HAP-1 (cell line): Measurements from ENCODE around the gene MYH7.

Source experiments
- DNase-seq, 2 experiments: peaks; one replicate each; pipeline ENCODE4 v3.0.0-alpha.2; 2016 to 2020; ENCODE audit warnings: low spot score in 2 of 2
- H3K27me3 ChIP-seq: fragments of 250-450 bp; sonication (Bioruptor Pico); 2 replicates; pipeline ENCODE4 v1.5.1; 2020; ENCODE audit warnings: low read depth, mild to moderate bottlenecking, moderate library complexity
- H3K36me3 ChIP-seq: fragments of 250-450 bp; sonication (Bioruptor Pico); replicated peaks from 2 replicates; pipeline ENCODE4 v1.5.1; 2020; ENCODE audit warnings: mild to moderate bottlenecking
- H3K4me1 ChIP-seq: fragments of 250-450 bp; sonication (Bioruptor Pico); 2 replicates; pipeline ENCODE4 v1.5.1; 2020; ENCODE audit warnings: mild to moderate bottlenecking
- H3K4me3 ChIP-seq: fragments of 250-450 bp; sonication (Bioruptor Pico); 2 replicates; pipeline ENCODE4 v1.5.1; 2020; ENCODE audit warnings: mild to moderate bottlenecking, moderate library complexity
- H3K9me3 ChIP-seq: fragments of 250-450 bp; sonication (Bioruptor Pico); 2 replicates; pipeline ENCODE4 v1.5.1; 2020; ENCODE audit warnings: mild to moderate bottlenecking, moderate library complexity
- in situ Hi-C: fragments of 300-500 bp; cut with MboI; formaldehyde crosslinking; loops from 3 replicates; pipeline ENCODE4 v1.14.3; 2020; ENCODE audit warnings: low sequenced_read_pairs, inconsistent platforms, mixed read lengths

The MYH7 gene

DNA sequence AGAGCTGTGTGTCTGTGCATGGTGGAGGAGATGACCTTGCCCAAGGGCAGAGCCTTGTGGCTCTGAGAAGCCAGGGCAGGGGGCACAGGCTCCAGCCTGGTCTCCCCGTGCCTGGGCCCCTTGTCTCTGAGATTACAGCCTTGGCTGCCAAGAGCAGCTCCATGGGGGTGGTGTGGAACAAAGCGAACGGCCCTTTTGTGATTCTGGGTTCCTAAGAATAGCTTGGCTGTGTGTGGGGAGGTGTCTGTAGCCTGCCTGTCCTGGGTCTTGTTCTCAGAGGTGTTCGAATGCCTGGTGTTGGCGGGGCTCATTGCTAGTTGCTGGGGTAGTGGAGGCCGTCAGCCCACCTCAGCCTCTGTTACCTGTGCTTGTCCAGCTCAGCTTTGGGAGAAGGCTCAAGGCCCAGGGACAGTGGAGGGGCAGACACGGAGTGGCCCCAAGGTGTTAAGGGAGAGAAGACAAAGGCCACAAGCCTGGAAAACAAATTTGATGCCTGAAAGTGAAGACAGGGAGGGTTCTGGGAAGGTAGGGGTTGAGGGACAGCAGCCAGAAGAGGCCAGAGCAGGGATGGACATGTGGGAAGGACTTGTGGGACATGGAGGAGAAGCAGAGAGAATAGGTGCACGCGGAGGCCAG lies 7.4 kb upstream of the MYH7 start:
- Histone ChIP-seq H3K4me1 (no peaks in the 10 kb centered on the region), H3K4me3 (no peak overlapping the region), H3K9me3 (no peaks in the 10 kb centered on the region), H3K27me3 (no peaks in the 10 kb centered on the region), H3K36me3 (no peaks in the 10 kb centered on the region)
- in situ Hi-C loops, result no loop called here
- DNase-seq, result no peak

DNA sequence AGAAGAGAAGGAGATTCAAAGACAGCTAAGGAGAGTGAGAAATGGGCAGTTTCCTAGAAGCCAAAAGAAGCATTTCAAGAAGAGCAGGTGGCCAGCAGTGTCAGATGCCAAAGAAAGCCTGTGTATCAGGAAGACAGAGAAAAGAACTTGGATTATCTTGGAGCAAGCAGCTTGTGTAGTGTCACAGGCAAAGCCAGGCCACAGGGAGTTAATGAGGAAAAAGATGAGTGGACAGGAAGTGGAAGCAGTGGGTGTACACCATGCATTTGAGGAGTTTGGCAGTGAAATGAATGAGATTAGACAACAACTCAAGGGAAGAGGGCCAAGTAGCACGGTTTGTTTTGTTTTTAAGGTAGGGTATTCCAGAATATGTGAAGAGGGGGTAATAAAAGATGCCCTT lies 5.6 kb upstream of the MYH7 start:
- Histone ChIP-seq H3K27me3 (no peaks in the 10 kb centered on the region), H3K4me1 (no peaks in the 10 kb centered on the region), H3K36me3 (no peaks in the 10 kb centered on the region), H3K9me3 (no peaks in the 10 kb centered on the region), H3K4me3 (no peak overlapping the region)
- in situ Hi-C loops, result no loop called here
- DNase-seq, result no peak

DNA sequence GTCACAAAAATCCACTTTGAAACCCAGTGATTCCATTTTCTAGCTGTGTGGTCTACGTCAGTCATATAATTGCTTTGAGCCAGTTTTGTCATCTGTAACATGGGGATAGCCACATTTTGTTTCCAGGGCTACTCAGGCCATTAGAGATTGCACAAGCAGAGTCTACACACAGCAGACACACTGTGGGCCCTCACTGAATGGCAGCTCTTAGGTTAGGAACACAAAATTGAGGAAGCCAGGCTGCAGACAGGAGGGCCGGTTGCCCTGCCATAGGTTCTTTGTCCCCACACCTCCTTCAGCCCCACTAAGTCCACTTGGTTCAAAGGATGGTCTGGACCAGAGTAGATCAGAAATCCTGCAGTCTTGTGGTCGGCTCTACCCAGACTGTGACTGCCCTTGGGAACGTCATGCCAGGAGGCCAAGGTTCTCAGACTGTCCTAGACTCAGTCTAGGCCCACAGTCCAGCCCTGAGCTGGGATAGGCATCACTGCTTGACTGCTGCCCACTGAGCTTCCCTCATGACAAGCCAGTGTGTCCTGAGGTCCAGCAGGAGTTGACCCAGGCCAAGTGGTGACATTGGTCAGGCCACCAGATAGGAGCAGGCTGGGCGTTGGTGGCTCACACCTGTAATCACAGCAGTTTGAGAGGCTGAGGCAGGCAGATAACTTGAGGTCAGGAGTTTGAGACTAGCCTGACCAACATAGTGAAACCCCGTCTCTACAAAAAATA lies 3.8 kb upstream of the MYH7 start:
- in situ Hi-C loops, result no loop called here
- Histone ChIP-seq H3K9me3 (no peaks in the 10 kb centered on the region), H3K27me3 (no peaks in the 10 kb centered on the region), H3K4me1 (no peaks in the 10 kb centered on the region), H3K36me3 (no peaks in the 10 kb centered on the region), H3K4me3 (no peak overlapping the region)
- no peak for DNase-seq

DNA sequence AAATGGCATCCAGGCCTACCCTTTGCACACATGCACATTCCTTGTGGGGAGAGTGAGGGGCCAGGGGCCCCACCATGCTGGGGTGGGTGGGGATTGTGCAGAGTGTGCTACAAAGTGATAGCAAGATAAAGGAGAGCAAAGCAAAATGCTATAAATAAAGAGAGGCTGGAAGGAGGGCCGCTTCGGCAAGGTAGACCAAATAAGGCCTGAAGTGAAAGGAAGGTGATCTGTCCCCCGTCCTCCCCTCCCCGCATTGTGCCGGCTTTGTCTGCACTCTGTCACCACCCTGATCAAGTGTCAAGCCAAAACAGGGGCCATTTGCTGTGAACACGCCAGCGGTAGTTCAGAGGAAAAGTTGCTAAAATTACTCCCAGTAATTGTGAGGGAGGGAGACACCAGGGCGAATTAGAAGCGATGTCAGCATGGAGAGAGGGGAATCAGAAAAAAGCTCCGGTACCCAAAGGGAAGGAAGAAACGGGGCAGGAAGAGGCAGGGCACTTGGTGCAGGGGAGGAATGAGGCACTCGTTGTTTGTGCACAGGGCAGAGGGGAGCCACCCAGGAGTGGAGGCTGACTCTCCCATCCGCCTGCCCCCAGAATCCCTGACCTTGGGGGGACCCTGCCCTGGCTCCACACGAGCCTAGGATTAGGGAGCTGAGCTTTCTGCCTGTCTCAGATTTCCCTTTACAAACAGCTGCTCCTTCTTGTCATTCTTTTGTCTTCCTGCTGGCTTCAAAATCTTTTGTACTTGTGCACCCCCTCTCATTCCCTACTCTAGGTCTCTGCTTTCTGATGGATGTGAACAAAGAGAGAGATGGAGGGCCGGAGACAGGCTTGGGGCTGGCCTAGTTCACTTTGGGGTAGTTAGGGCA lies 2.9 kb upstream of the MYH7 start:
- in situ Hi-C loops, result no loop called here
- H3K4me1 ChIP-seq, result no peaks in the 10 kb centered on the region
- no peaks in the 10 kb centered on the region for H3K36me3 ChIP-seq
- H3K9me3 ChIP-seq, result no peaks in the 10 kb centered on the region
- no peak overlapping the region for H3K4me3 ChIP-seq
- no peak for DNase-seq
- H3K27me3 ChIP-seq, result no peaks in the 10 kb centered on the region

DNA sequence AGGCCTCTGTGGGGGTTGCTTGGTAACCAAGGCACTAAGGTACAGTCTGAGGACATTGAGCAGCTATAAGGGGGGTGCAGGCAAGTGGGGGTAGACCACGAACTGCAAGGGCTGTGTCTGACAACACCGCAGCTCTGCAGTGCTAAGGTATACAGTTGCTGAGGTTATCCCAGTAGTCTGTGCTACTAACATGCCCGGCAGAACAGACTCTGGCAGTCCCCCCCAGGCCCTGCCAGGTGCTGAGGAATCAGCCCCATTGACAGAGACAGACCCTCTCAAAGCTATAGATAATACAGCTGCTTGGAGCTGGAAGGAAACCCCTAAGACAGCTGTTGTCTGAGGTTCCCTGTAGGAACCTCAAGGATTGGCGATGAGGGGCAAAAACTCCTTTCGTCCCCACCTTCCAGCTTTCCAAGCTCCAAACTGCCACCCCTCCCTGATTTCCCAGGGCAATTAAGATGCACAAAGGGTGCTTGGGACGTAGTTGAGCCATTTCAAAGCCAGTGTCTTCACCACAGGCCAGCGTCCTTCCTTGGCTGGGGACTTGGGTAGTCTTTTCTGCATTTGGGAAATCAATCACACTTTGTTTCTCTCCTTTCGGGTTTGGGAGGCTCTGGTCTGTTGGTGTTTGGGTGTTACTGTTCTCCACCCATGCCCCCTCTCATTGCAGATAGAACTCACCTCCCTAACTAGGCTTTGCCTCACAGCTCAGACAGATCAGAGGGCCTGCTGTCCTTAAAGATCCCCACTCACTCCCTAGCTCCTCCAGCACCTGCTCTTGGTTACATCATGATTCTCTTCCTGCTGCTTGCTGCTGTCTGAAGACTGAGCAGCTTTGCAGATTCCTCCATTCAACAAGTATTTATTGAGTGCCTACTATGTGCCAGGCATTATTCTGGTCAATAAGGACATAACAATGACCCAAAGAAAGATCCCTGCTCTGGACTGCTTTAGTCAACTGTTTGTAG lies 2.0 kb upstream of the MYH7 start:
- H3K36me3 ChIP-seq, result no peaks in the 10 kb centered on the region
- no peaks in the 10 kb centered on the region for H3K4me1 ChIP-seq
- no peak for DNase-seq
- no peaks in the 10 kb centered on the region for H3K27me3 ChIP-seq
- in situ Hi-C loops, result no loop called here
- H3K4me3 ChIP-seq, result no peak overlapping the region
- H3K9me3 ChIP-seq, result no peaks in the 10 kb centered on the region

DNA sequence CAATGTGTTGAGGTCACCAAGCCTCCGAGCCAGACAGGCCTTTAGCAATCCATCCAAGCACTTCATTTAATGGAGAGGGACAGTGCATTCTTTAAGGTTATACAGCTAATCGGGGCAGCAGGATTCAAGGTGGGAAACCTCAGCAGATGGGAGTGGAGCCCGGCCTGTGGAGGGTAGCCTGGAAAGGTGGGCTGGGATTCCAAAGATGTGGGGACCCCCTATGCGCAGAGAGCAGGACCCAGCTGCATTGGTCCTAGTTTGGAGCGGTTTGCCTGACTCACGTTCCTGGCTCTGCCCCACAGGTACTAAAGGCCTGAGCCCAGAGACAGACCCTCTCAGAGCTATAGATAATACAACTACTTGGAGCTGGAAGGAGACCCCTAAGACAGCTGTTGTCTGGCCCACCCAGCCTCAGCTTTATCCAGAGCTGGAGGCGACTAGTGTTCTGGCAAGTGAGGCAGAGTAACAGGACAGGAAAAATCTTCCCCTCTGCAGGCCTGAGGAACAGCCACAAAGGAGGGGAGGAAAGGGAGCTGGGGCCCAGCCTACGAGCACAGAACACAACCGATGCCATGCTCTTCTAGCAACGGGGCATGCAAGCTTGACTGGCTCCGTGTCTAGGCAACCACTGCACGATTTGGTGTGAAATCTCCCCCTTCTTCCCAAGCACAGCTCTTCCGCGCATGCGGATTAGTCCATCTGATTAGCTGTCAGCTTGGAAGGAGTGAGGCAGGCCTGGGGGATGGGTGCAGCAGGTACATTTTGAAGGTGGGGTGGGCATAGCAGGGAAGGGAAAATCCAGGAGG lies 1.1 kb upstream of the MYH7 start:
- Histone ChIP-seq H3K9me3 (no peaks in the 10 kb centered on the region), H3K27me3 (no peaks in the 10 kb centered on the region), H3K36me3 (no peaks in the 10 kb centered on the region), H3K4me3 (no peak overlapping the region), H3K4me1 (no peaks in the 10 kb centered on the region)
- DNase-seq, result no peak
- in situ Hi-C loops, result no loop called here

DNA sequence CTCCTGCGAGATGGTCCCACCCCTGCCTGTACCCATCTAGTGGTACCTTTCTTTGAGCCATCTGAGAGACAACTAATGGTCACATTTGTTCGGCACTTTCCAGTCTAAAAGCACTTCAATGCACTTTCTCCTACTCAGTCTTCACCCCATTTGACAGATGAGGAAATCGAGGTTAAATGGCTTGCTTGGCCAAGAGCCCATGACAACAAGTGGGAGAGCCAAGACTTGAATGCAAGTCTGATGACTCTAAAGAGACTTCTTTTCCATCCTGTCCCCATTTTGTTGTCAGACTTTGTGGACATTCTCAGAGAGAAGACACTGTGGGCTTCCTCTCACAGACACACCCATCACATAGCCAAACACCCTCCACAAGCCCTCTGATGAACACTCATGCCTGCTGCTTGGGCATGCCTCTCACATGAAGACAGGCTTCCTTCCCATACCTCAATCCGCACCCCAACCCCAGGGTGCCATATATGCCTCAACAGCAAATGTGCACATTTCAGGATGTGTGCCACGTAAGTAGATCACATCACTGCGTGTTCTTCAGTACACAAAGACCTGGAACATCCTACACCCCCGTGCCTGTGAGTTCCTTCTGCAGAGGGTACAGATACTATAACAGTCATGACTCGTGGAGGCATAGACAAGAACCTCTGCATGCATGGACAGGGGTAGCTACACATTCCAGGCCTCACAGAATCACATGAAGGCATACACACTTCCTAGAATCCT lies 805 bp downstream of the MYH7 start:
- in situ Hi-C loops, result no loop called here
- H3K36me3 ChIP-seq, result no peaks in the 10 kb centered on the region
- no peaks in the 10 kb centered on the region for H3K4me1 ChIP-seq
- H3K9me3 ChIP-seq, result no peaks in the 10 kb centered on the region
- DNase-seq, result no peak
- no peaks in the 10 kb centered on the region for H3K27me3 ChIP-seq
- H3K4me3 ChIP-seq, result no peak overlapping the region

DNA sequence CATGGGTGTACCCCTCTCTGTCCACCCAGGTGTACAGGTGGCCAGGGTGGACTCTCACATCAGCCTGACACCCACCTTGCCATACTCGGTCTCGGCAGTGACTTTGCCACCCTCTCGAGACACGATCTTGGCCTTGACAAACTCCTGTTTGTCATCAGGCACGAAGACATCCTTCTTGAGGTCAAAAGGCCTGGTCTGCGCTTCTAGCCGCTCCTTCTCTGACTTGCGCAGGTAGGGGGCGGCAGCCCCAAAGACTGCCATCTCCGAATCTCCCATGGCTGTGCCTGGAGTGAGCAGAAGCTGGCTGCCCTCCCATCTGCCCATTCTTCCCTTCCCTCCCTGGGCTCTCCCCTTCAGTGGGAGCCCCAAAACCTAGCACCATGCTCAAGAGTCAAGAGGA lies 2.0 kb downstream of the MYH7 start:
- Histone ChIP-seq H3K27me3 (no peaks in the 10 kb centered on the region), H3K9me3 (no peaks in the 10 kb centered on the region), H3K4me1 (no peaks in the 10 kb centered on the region), H3K36me3 (no peaks in the 10 kb centered on the region), H3K4me3 (no peak overlapping the region)
- DNase-seq, result no peak
- in situ Hi-C loops, result no loop called here

DNA sequence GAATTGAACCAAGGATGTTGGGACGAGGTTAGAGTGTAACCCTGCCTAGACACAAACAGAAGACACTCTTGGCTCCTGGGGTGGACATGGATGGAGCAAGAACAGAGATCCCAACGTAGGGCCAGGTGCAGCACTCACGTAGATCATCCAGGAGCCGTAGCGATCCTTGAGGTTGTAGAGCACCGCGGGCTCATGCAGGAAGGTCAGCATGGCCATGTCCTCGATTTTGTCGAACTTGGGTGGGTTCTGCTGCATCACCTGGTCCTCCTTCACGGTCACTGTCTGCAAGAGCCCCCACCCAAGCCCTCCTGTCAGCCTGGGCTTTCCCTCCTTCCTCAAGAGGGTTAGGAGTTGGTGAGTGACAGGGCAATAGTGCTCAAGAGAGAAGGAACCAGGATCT lies 2.5 kb downstream of the MYH7 start:
- Histone ChIP-seq H3K4me3 (no peak overlapping the region), H3K27me3 (no peaks in the 10 kb centered on the region), H3K36me3 (no peaks in the 10 kb centered on the region), H3K9me3 (no peaks in the 10 kb centered on the region), H3K4me1 (no peaks in the 10 kb centered on the region)
- no peak for DNase-seq
- in situ Hi-C loops, result no loop called here

DNA sequence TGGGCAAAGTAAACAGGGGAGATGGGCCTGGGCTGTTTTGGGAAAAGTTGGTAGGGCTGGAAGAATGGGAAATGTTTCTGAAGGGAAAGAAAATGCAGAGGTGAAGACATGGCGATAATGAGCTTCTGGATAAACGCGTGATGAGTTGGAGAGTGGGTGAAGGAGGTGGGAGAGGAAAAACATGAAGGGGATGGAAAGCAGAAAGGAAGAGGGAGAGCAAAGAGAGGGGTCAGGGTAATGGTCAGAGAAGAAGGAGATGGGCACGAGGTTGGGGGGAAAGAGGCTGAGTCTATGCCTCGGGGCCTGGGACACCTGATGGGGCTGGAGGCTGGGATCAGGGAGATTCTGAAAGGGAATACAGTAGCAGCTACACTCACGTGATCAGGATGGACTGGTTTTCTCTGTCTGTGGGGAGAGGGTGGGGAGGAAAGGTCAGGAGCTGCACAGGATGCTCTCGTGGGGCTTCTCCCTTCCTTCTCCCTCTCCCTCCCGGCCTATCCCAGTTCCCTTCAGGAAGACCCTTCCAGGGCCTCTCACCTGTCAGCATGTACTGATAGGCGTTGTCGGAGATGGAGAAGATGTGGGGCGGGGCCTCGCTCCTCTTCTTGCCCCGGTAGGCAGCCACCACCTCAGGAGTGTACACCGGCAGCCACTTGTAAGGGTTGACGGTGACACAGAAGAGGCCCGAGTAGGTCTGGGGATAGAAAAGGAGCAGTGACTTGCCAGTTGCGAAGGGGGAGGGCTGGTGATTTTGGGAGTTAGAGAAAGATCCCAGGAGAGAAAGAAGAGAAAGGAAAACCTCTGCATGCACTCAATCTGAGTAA lies 3.1 kb downstream of the MYH7 start:
- DNase-seq, result no peak
- H3K4me1 ChIP-seq, result no peaks in the 10 kb centered on the region
- no peaks in the 10 kb centered on the region for H3K27me3 ChIP-seq
- no peaks in the 10 kb centered on the region for H3K36me3 ChIP-seq
- in situ Hi-C loops, result no loop called here
- no peaks in the 10 kb centered on the region for H3K9me3 ChIP-seq
- H3K4me3 ChIP-seq, result no peak overlapping the region

DNA sequence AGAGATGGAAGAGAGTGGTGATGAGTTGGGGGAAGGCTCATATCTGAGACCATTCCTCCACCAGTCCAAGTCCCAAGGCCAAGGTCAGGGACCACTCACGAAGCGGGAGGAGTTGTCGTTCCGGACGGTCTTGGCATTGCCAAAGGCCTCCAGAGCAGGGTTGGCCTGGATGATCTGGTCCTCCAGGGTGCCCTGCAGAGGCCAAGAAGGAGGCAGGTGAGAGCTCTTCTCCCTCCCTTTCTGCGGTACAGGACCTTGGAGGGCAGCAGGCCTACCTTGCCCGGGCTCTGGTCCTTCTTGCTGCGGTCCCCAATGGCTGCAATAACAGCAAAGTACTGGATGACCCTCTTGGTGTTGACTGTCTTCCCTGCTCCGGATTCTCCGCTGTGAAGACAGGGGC lies 4.0 kb downstream of the MYH7 start:
- H3K36me3 ChIP-seq, result no peaks in the 10 kb centered on the region
- DNase-seq, result no peak
- H3K4me1 ChIP-seq, result no peaks in the 10 kb centered on the region
- H3K27me3 ChIP-seq, result no peaks in the 10 kb centered on the region
- in situ Hi-C loops, result no loop called here
- no peaks in the 10 kb centered on the region for H3K9me3 ChIP-seq
- no peak overlapping the region for H3K4me3 ChIP-seq

DNA sequence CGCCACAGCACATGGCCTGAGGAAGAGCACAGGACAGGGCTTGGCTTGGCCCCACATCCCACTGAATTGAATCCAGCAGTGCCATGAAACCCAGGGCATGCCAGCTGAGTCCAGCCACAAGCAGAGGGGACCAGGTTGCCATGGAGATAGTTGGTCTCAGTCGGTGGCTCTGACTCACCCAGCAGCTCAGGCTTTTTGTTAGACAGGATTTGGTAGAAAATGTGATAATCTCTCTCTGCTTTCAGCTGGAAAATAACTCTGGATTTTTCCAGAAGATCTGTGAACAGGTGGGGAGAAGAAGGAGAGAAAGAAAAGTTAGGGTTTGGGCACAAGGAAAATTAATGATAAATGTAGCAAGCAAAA lies 4.8 kb downstream of the MYH7 start:
- Histone ChIP-seq H3K4me1 (no peaks in the 10 kb centered on the region), H3K4me3 (no peak overlapping the region), H3K27me3 (no peaks in the 10 kb centered on the region), H3K9me3 (no peaks in the 10 kb centered on the region), H3K36me3 (no peaks in the 10 kb centered on the region)
- in situ Hi-C loops, result no loop called here
- DNase-seq, result no peak
